NCI-H128 (cell line): ENCODE results near the gene BICD2.

Source experiments
- DNase-seq: peaks from one replicate; lab custom pipeline; 2025; ENCODE audit not compliant: unreplicated experiment; lab: John Stamatoyannopoulos, UW

Gene BICD2

GRCh38 chr9:92728831-92729734 lies 35.5 kb downstream of the BICD2 start:
- DNase-seq: no peak

GRCh38 chr9:92727716-92728700 lies 36.6 kb downstream of the BICD2 start:
- DNase-seq: no peak

- DNase-seq: no peak
Observed at GRCh38 chr9:92726971-92727715, 37.5 kb downstream of the BICD2 start.

GRCh38 chr9:92726348-92726747 lies 38.3 kb downstream of the BICD2 start:
- no peak for DNase-seq

- DNase-seq: no peak
Observed at GRCh38 chr9:92725766-92726165, 38.9 kb downstream of the BICD2 start.

- no peak for DNase-seq
Observed at GRCh38 chr9:92725266-92725545, 39.4 kb downstream of the BICD2 start.

- no peak for DNase-seq
Observed at GRCh38 chr9:92724528-92725265, 39.9 kb downstream of the BICD2 start.

- no peak for DNase-seq
Observed at GRCh38 chr9:92723801-92724323, 40.8 kb downstream of the BICD2 start.

GRCh38 chr9:92723299-92723625 lies 41.4 kb downstream of the BICD2 start:
- DNase-seq: no peak

- no peak for DNase-seq
Observed at GRCh38 chr9:92722386-92723298, 42.0 kb downstream of the BICD2 start.

GRCh38 chr9:92721548-92721947 lies 43.1 kb downstream of the BICD2 start:
- no peak for DNase-seq

- no peak for DNase-seq
Observed at GRCh38 chr9:92720807-92721535, 43.7 kb downstream of the BICD2 start.

- no peak for DNase-seq
Observed at GRCh38 chr9:92720209-92720765, 44.3 kb downstream of the BICD2 start.

GRCh38 chr9:92719028-92719647 lies 45.5 kb downstream of the BICD2 start:
- DNase-seq: no peak

GRCh38 chr9:92718086-92719001 lies 46.3 kb downstream of the BICD2 start:
- DNase-seq: no peak

- no peak for DNase-seq
Observed at GRCh38 chr9:92717201-92718085, 47.2 kb downstream of the BICD2 start.
